Activated naive CD4-positive, alpha-beta T cell treated with anti-CD3 and anti-CD28 coated beads, Interleukin-2, amount 50 U/mL, for 24 hours (primary cell): ENCODE data around the gene TPM2.
A peak's percentile ranks its signal among the peaks of the same experiment; 100 is the strongest.

Source experiments
- H3K27ac Mint-ChIP-seq: one replicate; pipeline ENCODE4 v1.8.0; 2021; ENCODE audit warnings: mild to moderate bottlenecking, mixed read lengths
- H3K27me3 Mint-ChIP-seq: one replicate; pipeline ENCODE4 v1.8.0; 2021; ENCODE audit warnings: mixed read lengths
- H3K36me3 Mint-ChIP-seq: one replicate; pipeline ENCODE4 v1.8.0; 2021; ENCODE audit warnings: mixed read lengths
- H3K4me1 Mint-ChIP-seq: one replicate; pipeline ENCODE4 v1.8.0; 2021; ENCODE audit warnings: mixed read lengths
- H3K4me3 Mint-ChIP-seq: one replicate; pipeline ENCODE4 v1.8.0; 2021; ENCODE audit warnings: mild to moderate bottlenecking, mixed read lengths
- H3K9me3 Mint-ChIP-seq: one replicate; pipeline ENCODE4 v1.8.0; 2021; ENCODE audit warnings: mixed read lengths

Gene TPM2

DNA sequence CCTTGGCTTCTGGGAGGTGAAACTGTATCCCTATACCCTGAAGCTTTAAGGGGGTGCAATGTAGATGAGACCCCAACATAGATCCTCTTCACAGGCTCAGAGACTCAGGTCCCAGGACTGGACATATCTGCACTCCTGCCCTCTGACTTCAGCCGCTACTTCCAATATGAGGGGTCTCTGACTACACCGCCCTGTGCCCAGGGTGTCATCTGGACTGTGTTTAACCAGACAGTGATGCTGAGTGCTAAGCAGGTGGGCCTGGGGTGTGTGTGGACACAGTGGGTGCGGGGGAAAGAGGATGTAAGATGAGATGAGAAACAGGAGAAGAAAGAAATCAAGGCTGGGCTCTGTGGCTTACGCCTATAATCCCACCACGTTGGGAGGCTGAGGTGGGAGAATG is 10.6 kb downstream of the TPM2 start:
- Mint-ChIP-seq H3K9me3 (no peaks in the 10 kb centered on the region), H3K4me1 (peaks cover 16% of the 10 kb centered on the region), H3K4me3 (no peak overlapping the region), H3K27ac (no peak overlapping the region), H3K27me3 (no peaks in the 10 kb centered on the region), H3K36me3 (no peaks in the 10 kb centered on the region)

DNA sequence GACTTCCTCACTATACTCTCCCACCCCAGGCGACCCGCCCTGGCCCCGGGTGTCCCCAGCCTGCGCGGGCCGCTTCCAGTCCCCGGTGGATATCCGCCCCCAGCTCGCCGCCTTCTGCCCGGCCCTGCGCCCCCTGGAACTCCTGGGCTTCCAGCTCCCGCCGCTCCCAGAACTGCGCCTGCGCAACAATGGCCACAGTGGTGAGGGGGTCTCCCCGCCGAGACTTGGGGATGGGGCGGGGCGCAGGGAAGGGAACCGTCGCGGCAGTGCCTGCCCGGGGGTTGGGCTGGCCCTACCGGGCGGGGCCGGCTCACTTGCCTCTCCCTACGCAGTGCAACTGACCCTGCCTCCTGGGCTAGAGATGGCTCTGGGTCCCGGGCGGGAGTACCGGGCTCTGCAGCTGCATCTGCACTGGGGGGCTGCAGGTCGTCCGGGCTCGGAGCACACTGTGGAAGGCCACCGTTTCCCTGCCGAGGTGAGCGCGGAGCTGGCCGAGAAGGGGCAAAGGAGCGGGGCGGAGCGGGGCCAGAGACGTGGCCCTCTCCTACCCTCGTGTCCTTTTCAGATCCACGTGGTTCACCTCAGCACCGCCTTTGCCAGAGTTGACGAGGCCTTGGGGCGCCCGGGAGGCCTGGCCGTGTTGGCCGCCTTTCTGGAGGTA is 13.9 kb downstream of the TPM2 start:
- Mint-ChIP-seq H3K27ac (no peak overlapping the region), H3K9me3 (no peaks in the 10 kb centered on the region), H3K27me3 (no peaks in the 10 kb centered on the region), H3K36me3 (no peaks in the 10 kb centered on the region), H3K4me3 (peak overlapping the region; percentile 82), H3K4me1 (peaks cover 16% of the 10 kb centered on the region)

DNA sequence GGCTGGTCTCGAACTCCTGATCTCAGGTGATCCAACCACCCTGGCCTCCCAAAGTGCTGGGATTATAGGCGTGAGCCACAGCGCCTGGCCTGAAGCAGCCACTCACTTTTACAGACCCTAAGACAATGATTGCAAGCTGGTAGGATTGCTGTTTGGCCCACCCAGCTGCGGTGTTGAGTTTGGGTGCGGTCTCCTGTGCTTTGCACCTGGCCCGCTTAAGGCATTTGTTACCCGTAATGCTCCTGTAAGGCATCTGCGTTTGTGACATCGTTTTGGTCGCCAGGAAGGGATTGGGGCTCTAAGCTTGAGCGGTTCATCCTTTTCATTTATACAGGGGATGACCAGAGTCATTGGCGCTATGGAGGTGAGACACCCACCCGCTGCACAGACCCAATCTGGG is 14.5 kb downstream of the TPM2 start:
- H3K4me1 Mint-ChIP-seq = peaks cover 16% of the 10 kb centered on the region
- no peak overlapping the region for H3K27ac Mint-ChIP-seq
- peak overlapping the region; percentile 64 for H3K4me3 Mint-ChIP-seq
- H3K36me3 Mint-ChIP-seq = no peaks in the 10 kb centered on the region
- no peaks in the 10 kb centered on the region for H3K9me3 Mint-ChIP-seq
- H3K27me3 Mint-ChIP-seq = no peaks in the 10 kb centered on the region

DNA sequence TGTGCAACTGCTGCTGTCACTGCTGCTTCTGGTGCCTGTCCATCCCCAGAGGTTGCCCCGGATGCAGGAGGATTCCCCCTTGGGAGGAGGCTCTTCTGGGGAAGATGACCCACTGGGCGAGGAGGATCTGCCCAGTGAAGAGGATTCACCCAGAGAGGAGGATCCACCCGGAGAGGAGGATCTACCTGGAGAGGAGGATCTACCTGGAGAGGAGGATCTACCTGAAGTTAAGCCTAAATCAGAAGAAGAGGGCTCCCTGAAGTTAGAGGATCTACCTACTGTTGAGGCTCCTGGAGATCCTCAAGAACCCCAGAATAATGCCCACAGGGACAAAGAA is 15.7 kb downstream of the TPM2 start:
- Mint-ChIP-seq H3K4me3 (no peak overlapping the region), H3K9me3 (no peaks in the 10 kb centered on the region), H3K4me1 (peaks cover 16% of the 10 kb centered on the region), H3K27ac (no peak overlapping the region), H3K36me3 (no peaks in the 10 kb centered on the region), H3K27me3 (no peaks in the 10 kb centered on the region)

DNA sequence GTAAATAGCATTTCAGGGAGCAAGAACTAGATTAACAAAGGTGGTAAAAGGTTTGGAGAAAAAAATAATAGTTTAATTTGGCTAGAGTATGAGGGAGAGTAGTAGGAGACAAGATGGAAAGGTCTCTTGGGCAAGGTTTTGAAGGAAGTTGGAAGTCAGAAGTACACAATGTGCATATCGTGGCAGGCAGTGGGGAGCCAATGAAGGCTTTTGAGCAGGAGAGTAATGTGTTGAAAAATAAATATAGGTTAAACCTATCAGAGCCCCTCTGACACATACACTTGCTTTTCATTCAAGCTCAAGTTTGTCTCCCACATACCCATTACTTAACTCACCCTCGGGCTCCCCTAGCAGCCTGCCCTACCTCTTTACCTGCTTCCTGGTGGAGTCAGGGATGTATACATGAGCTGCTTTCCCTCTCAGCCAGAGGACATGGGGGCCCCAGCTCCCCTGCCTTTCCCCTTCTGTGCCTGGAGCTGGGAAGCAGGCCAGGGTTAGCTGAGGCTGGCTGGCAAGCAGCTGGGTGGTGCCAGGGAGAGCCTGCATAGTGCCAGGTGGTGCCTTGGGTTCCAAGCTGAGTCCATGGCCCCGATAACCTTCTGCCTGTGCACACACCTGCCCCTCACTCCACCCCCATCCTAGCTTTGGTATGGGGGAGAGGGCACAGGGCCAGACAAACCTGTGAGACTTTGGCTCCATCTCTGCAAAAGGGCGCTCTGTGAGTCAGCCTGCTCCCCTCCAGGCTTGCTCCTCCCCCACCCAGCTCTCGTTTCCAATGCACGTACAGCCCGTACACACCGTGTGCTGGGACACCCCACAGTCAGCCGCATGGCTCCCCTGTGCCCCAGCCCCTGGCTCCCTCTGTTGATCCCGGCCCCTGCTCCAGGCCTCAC is 16.3 kb downstream of the TPM2 start, which contains the start of gene CA9:
Gene CA9, plus strand, starts transcription at position 797 of the 893 bp plus-strand sequence. Its CDS starts 32 bp downstream, at position 829.
- no peaks in the 10 kb centered on the region for H3K36me3 Mint-ChIP-seq
- H3K4me1 Mint-ChIP-seq = peaks cover 16% of the 10 kb centered on the region
- H3K27ac Mint-ChIP-seq = peak within 1 kb of the TSS; percentile 76
- no peaks in the 10 kb centered on the region for H3K27me3 Mint-ChIP-seq
- H3K4me3 Mint-ChIP-seq = peak within 1 kb of the TSS; percentile 73
- no peaks in the 10 kb centered on the region for H3K9me3 Mint-ChIP-seq

DNA sequence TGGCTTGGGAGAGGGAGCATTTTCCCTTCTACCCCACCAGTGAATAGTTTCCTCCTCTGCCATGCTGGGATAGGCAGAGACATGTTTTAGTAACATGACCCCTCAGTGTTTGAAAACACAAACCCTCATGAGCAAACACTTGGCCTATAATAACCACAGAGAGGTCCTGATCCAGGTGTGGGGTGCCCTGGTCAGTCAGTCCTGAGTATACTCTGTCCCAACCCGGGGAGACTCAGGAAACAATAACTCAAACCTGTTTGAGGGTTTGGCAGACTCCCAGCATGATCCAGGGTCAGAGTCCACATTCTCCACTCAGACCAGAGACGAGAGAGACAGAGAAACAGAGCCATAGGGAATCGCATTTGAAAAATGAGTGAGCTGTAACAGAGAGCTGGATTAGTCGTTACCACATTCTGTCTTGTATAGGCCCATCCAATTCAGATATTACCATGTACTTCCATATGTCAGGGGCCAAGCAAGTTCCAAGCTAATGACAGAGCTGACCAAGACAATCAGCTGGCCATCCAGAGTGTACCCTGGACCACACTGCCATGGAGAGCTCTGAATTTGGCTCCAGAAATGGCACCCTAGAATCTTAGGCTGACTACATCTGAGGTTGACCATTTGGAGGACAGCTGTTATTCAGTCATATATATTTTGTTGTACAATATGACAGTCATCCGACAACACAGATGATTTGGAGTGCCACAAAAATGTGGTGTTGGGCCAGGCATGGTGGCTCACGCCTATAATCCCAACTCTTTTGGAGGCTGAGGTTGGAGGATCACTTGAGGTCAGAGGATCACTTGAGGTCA is 20.2 kb downstream of the TPM2 start:
- Mint-ChIP-seq H3K27me3 (no peaks in the 10 kb centered on the region), H3K27ac (no peak overlapping the region), H3K9me3 (no peaks in the 10 kb centered on the region), H3K4me3 (no peak overlapping the region), H3K36me3 (no peaks in the 10 kb centered on the region), H3K4me1 (peaks cover 19% of the 10 kb centered on the region)

DNA sequence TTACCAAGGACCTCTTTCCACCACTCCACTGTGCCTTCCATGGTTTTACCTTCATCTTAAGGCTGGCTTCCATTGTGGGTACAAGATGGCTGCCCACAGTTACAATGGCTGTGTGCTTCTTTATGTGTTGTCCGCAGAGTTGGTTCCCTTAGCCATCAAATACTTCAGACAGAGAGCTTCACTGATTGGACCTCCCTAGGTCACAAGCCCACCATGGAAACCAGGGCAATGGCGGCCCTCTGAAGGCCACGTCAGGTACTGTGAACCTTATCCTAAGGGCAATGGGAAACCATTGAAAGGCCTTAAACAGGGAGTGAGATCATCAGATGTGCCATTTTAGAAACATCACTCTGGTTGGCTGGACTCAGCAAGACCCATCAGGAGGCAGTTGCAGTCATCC is 21.8 kb downstream of the TPM2 start:
- H3K36me3 Mint-ChIP-seq = no peaks in the 10 kb centered on the region
- H3K9me3 Mint-ChIP-seq = no peaks in the 10 kb centered on the region
- H3K27ac Mint-ChIP-seq = no peak overlapping the region
- H3K4me3 Mint-ChIP-seq = no peak overlapping the region
- H3K27me3 Mint-ChIP-seq = no peaks in the 10 kb centered on the region
- peaks cover 30% of the 10 kb centered on the region for H3K4me1 Mint-ChIP-seq

DNA sequence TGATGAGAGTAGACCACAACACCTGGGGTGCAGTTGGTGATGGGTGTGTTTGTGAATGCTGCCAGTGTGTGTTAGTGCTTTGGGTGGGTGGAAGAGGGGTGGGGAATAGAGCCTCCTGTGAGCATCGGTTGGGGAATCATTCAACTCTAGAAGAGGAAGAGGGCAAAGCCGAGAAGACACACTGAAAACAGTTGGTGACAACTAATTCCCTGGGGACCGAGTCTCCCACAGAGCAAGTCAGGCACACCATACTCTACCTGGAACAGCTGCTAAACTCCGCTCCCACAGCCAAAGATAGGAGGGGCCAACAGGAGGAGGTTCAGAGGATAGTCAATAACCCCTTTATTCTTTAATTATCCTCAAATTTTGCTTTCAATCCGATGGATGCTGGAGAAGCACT is 23.2 kb downstream of the TPM2 start:
- peak overlapping the region; percentile 26 for H3K4me3 Mint-ChIP-seq
- H3K27ac Mint-ChIP-seq = no peak overlapping the region
- no peaks in the 10 kb centered on the region for H3K9me3 Mint-ChIP-seq
- peaks cover 44% of the 10 kb centered on the region for H3K4me1 Mint-ChIP-seq
- H3K36me3 Mint-ChIP-seq = no peaks in the 10 kb centered on the region
- no peaks in the 10 kb centered on the region for H3K27me3 Mint-ChIP-seq

DNA sequence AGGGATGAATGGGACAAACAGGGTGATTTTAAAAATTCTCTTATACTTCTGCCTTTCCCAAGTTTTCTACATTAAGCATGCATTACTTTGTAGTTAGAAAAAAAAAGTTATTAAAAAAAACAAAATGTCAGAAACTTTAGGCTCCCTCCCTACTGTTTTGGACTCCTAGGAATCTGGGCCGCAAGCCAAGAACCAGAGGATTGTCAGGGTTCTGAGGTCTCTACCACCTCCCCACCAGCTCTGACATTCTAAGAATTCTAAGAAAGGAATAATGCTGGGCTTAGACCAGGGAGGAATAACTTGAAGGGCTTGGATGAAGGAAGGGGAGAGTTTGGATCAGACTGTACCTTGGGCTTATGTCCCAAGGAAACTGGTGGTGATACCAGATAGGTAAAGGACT is 23.7 kb downstream of the TPM2 start:
- Mint-ChIP-seq H3K27ac (no peak overlapping the region), H3K9me3 (no peaks in the 10 kb centered on the region), H3K4me3 (peak overlapping the region; percentile 44), H3K4me1 (peaks cover 47% of the 10 kb centered on the region), H3K27me3 (no peaks in the 10 kb centered on the region), H3K36me3 (no peaks in the 10 kb centered on the region)

DNA sequence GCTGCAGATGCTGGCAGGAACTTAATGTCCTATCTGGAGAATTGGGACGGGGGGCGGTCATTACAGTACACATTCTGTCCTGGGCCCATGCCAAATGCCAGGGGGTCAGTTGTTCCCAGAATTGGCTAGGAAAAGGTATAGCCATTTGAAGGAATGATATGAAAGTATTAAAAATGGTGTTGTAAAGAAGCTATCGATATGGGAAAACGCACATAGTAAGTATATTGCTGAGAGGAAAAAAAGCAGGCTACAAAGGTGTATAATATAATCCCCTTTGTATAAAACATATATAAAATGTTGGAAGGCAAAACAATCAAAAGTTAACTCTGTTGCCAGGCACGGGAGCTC is 24.3 kb downstream of the TPM2 start:
- Mint-ChIP-seq H3K9me3 (no peaks in the 10 kb centered on the region), H3K4me1 (peaks cover 53% of the 10 kb centered on the region), H3K27ac (peak overlapping the region; percentile 59), H3K4me3 (peak overlapping the region; percentile 86), H3K36me3 (no peaks in the 10 kb centered on the region), H3K27me3 (no peaks in the 10 kb centered on the region)

DNA sequence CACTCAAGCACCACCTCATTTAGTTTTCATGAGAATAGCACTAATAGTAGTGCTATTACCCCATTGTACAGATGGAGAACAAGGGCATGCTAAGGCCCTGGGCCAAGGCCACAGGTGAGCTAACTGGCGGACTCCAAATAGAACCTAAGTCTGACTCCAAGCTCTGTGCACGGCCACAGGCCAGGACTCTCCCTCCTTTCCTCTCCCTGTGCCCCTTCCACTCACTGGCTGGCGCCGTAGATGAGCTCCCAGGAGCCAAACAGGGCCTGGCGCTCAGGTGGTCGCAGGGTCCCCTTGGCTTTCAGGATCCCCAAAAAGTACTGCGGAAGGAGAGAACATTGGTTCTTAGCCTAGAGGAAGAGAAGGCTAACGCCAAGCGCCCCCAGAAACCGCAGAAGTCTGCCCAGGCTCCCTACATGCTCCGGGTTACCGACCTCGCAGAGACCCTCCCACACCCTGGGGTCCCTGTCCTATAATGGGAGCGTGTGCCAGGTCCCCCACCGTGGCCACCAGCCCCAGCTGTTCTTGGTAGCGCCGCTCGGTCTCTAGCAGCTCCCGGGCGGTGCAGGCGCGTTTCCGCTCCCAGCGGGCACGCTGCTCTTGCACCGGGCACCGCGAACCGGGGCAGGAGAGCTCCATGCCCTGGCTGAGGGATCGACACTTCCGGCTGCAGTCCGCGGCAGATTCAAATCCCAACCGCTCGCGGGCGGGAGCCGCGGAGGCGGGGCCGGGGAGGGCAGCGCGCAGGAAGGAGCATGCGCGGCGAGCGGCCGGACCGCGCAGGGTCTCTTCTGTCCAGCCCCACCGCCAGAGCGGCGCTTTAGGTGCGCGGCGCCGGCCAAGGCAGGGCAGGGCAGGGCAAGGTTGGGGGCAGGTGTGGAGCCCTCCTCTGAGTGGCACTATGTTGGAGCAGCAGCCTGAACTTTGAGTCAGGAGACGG is 24.9 kb downstream of the TPM2 start, which contains the start of gene ARHGEF39:
Gene ARHGEF39, minus strand, starts transcription at position 665 of the 940 bp plus-strand sequence. Its CDS starts 26 bp downstream, at position 639.
- no peaks in the 10 kb centered on the region for H3K36me3 Mint-ChIP-seq

DNA sequence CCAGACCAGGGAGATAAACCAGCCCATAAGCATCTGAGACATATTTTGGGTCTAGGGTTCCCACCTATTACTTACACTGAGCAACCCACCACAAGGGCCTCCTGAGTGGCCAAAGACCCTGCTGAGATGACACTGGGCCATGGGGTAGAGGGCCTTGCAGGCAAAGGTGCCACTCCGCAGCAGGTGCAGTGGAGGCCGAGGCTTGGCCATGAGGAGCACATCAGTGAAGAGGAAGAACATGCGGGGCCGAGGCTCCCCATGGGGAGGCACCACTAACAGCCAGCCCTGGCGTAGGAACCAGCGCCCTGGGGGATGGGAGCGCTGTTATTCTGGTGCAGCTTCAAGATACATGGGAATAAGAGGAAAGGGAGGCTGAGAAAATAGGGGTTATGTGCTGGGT is 27.3 kb downstream of the TPM2 start:
- H3K36me3 Mint-ChIP-seq = no peaks in the 10 kb centered on the region
- H3K9me3 Mint-ChIP-seq = no peaks in the 10 kb centered on the region
- H3K27me3 Mint-ChIP-seq = peaks cover 2% of the 10 kb centered on the region
- peak overlapping the region; percentile 13 for H3K27ac Mint-ChIP-seq
- peak overlapping the region; percentile 23 for H3K4me3 Mint-ChIP-seq
- peaks cover 77% of the 10 kb centered on the region for H3K4me1 Mint-ChIP-seq

More for the DNA sequence above, 24.9 kb downstream of the TPM2 start, which contains the start of gene ARHGEF39:
- Mint-ChIP-seq H3K27ac (peak within 1 kb of the TSS; percentile 59), H3K27me3 (no peaks in the 10 kb centered on the region), H3K4me3 (peak within 1 kb of the TSS; percentile 86), H3K9me3 (no peaks in the 10 kb centered on the region), H3K4me1 (peaks cover 60% of the 10 kb centered on the region)

DNA sequence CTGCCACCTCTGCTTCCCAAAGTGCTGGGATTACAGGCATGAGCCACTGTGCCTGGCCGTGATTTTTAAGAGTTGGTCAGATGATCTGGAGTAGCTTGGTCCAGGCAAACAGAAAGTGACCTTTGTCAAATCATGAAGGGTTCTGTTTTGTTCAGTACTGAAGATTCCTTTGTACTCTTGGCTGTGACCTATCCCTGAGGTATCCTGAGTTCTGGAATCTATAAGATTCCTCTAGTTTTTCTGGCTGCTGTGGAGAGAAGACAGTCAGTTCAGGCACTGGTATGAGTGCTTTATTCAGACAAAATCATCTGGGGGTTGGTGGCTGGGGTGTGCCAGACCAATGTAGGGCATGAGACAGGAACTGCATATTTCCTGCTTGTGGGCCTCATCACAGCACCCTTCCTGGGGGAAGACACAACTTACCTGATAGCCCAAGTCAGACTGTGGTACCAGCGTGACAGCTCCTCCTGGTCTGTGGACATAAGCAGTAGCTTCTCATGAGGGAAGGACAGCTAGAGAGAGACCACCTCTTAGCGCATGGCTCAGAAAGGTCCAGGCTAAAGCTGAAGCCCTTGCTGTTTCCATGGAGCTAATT is 27.9 kb downstream of the TPM2 start:
- Mint-ChIP-seq H3K9me3 (no peaks in the 10 kb centered on the region), H3K4me3 (no peak overlapping the region), H3K27me3 (peaks cover 2% of the 10 kb centered on the region), H3K4me1 (peaks cover 83% of the 10 kb centered on the region), H3K36me3 (no peaks in the 10 kb centered on the region), H3K27ac (peak overlapping the region; percentile 13)

DNA sequence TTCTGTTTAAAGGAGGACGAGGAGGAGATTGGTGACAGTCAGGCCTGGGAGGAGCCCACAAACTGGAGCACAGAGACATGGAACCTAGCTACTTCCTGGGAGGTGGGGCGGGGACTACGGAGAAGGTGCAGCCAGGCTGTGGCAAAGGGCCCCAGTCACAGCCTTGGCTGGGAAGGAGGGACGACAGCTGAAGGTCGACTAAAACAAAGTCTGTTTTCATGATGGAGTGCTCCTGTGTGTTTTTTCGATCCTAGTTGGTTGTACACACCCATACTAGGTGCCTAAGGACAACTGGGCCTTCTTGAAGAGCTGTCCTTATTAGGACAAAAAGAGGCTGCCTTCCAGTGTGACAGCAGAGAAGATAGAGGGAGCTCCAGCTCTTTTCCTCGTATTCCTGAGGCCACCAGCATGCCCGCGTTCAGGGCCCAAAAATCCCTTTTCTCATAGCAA is 28.7 kb downstream of the TPM2 start:
- Mint-ChIP-seq H3K9me3 (no peaks in the 10 kb centered on the region), H3K4me1 (peaks cover 85% of the 10 kb centered on the region), H3K36me3 (no peaks in the 10 kb centered on the region), H3K4me3 (no peak overlapping the region), H3K27ac (no peak overlapping the region), H3K27me3 (peaks cover 2% of the 10 kb centered on the region)
